ENCODE measurements around the gene NECAB2.

The NECAB2 gene

DNA sequence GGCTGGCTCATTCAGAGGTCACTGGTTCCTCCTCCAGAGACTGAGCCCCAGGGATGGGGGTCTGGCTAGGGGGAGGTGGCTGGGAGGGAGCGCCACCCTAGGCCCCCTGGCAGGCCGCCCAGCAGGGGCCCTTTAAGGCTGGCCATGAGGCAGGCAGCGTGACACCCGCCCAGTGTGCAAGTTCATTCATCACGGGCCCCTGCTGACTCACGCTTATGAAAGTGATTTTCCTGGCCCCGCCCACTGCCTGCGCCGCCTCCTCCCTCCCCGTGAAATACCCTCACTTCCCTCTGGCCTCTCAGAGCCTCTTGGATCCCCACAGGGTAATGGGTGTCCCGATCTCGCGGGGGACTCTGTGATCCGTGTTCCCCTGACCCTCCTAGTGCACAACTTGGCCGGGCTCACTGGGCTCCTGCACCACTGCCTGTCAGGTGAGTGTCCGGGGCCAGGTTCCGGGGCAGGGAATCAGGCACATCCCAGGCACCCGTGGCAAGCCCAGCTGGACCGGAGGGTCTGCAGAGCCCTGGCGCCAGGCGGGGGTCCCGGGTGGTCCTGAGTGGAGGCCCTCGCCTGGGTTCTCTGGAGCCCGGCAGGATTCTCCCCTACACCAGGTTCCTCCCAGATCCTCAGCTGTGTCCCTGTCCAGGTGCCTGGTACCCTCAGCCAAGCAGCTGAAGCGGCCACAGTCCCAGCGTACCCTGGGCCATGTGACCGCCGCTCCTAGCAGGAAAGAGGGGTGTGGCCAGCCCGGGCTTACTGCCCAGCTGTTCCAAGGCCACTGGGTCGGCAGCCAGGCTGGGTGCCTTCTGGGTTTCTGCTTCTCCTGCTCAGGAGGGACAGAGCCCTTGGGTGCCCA lies 14.9 kb upstream of the NECAB2 start, which contains the start of gene OSGIN1:
Gene OSGIN1, plus strand, starts transcription at position 301 of the 856 bp plus-strand sequence. CDS start 4,432 bp downstream, outside the sequence.
- peak; percentile 97 for DNase-seq (ENCODE audit: low spot score)

DNA sequence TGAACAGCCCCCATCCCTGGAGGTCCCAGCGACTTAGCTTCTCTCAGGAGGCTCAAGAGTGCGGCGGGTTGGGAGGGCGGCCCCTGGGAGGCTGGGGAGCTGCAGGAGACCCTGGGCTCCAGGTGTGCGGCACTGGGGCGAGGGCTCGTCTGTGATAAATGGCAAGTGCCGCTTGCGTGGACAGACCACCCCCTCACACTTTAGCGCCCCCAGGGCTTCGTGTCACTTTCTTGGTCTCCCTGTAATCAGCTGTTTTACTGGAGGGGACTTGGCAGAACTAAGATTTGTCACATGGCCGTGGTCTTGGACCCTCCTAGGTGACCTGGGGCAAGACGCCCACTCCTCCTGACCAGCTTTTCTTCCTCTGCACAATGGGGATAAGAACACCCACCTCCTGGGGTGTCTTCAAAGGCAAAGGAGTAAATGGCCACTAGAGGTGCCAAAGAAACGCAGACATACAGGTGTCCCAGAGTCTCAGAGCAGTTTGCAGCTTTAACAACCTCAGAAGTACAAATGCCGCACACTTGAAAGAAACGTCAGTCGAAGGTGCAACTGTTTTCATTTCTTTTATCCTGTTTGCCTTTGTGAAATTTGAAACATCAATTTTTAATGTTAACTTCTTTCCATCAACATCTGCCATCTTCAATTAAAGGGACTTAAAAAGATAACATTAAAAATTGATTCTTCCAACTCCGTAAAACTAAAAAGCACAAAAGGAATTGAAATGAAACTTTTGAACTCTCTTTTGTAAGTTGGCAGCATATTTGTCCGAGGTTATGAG lies 14.1 kb upstream of the NECAB2 start:
- no peak for DNase-seq (ENCODE audit: low spot score)

DNA sequence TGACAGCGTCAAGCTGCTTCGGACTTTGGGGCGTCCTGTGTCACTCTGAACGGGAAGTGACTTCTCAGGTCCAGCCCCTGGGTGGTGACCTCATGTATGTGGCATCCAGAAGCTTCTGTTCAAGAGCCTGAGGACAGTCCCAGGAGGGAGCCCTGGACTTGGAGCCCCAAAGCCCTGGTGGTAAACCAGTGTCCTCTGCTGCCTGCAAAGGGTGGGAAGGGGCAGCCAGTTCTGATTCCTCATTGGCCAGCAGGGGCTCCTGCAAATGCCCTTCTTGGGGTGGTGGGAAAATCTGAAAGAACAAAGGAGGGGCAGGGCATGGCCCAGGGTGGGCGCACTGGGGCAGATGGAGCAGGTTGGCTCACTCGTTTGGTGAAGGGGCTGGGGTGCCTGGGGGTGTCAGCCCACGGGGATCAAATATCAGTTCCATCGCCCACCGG lies 13.4 kb upstream of the NECAB2 start:
- DNase-seq (ENCODE audit: low spot score), result peak; percentile 72

DNA sequence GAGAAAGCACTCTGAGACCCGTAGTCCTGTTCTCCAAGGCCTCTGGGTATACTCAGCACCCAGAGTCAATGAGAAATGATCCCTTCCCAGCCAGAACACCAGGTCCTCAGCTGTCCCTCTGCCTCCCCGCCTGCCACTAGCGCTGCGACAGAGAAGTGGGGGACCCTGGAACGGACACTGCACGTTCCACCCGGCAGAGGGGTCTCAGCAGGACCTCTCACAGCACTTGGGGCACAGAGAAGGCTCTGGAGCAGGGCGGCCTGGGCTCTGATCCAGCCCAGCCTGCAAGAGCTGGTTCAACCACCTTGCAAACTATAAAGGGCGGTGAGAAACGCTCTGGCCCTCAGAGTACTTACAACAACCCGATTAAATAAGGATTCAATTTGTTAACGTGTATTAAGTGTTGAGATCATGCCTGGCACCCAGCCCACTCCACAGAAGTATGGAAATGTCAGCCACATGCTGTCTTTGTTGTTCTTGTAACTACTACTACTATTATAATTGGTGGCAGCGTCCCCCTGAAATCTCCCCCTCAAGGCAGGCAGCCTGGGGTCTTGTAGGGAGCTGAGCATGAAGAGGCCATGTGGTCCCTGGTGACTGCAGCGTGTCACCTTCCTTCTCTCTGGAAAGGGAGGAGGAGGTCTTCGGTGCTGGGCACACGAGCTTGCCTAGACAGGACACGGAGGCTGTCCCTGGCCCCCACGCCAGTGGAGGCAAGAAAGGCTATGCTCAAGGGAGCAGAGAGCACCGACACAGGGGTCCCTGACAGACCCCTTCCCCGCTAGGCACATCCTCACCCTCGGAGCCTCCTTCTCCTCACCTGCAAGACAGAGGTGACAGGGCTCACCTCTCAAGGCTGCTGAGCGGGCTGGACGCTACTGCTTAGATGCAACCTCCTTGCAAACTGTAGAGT lies 12.6 kb upstream of the NECAB2 start:
- DNase-seq (ENCODE audit: low spot score), result no peak

GRCh38 chr16:83956336-83957289 lies 11.4 kb upstream of the NECAB2 start:
- peak; percentile 73 for DNase-seq (ENCODE audit: low spot score)

- DNase-seq (ENCODE audit: low spot score), result no peak
Observed at GRCh38 chr16:83957296-83957855, 10.7 kb upstream of the NECAB2 start.

DNA sequence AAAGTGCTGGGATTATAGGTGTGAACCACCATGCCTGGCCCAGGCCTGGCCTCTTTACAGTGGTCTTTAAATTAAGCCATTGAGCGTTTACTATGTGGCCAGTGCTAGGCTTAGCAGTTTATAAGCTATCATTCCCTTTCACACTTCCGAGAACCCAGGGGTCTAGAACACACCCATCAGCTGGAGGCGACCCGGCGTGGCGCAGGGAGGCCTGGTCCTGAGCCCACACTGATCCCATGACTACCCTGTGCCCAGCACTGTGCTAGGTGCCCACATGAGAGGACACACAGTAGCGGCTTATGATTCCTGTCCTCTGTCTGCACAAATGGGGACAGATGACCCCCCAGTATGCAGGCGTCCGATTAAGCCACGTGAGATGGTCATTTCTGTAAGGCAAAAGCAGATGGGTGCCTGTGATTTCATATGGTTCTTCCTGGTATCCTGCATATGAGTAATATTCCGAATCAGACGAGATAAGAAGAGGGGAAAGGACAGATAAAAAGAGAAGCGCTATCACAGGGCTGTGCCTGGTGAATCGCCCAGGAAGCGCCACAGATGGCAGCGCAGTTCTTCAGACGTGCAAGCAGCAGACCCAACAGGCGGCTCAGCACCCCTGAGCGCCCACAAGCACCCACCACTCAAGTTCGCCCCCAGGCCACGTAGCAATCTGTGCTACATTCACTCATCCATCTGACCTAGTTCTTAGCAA lies 9.8 kb upstream of the NECAB2 start:
- no peak for DNase-seq (ENCODE audit: low spot score)

DNA sequence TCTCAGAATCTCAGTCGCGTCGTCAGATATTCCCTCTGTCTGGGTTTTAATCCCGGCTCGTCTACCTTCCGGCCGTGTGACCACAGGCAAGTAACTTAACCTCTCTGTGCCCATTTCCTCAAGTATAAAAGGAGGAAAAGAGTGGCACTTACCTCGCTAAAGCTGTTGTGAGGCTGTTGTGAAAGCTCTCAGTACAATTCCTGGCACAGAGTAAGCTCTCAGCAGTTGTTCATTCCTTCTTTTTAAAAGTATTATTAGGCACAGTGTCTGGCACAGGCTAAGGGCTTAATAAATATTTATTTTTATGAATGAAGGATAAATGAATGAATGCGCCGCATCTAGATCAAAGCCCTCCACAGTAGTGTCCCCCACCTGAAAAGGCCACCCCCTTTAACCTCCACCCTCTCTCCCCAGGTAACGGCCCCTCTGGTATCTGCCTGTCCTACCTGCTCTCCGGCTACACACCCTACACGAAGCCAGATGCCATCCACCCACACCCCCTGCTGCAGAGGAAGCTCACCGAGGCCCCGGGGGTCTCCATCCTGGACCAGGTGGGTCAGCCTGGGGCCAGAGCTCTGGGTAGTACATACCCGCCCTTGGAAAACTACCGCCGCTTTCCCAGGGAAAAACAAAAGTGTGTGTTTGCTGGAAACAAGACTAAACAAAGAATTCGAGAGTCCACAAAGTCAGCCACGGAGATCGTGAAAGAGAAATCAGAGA lies 9.0 kb upstream of the NECAB2 start:
- DNase-seq (ENCODE audit: low spot score), result no peak

DNA sequence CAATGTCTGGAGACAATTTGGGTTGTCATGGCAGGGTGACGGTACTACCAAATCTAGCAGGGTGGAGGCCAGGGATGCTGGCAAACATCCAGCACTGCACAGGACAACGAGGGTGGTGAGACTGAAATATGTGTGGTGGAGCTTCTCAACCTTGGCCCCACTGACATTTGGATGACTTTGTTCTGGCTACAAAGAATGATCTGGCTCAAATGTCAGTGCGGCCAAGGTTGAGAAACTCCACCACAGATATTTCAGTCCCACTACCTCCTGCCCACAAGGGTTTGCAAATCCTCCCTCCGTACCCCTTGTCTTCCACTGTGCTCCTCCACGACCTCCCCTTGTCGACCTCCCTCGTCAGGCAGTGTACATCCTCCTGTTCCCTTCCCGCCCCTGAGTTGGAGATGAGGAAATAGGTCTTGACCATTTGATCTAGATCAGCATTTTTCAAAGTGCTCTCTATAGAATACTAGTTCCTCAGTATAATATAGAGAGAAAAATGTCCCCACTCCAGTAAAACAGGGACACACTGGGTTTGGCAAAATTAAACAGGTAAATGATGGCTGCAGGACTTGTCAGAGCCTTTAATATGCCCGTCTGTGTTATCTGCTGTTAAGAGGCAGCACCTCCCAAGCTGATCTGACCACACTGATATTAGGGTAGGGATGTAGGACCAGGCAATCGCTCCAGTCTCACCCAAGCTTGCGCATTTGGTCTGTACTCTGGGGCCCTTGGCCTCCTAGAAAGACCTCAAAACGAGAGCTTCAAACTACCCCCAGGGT lies 8.2 kb upstream of the NECAB2 start:
- no peak for DNase-seq (ENCODE audit: low spot score)

DNA sequence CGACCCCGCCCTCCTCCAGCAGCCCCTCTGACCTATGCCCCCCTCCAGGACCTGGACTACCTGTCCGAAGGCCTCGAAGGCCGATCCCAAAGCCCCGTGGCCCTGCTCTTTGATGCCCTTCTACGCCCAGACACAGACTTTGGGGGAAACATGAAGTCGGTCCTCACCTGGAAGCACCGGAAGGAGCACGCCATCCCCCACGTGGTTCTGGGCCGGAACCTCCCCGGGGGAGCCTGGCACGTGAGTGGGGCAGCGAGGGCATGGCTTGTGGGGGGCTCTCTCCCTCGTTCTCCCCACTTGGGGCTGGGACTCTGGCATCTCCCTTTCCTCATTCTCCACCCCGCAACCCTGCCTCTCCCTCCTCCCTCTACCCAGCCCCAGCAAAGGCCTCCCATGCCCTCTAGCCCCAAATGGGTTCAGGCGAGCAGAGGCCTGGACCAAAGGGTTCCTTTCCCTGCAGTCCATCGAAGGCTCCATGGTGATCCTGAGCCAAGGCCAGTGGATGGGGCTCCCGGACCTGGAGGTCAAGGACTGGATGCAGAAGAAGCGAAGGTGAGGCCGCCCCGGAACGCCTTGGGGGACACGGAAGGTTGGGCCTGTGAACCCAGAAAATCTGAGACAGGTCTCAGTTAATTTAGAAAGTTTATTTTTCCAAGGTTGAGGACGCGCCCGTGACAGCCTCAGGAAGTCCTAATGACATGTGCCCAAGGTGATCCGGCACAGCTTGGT lies 7.4 kb upstream of the NECAB2 start:
- DNase-seq (ENCODE audit: low spot score), result no peak

GRCh38 chr16:83961591-83961990 lies 6.5 kb upstream of the NECAB2 start:
- DNase-seq (ENCODE audit: low spot score), result no peak

DNA sequence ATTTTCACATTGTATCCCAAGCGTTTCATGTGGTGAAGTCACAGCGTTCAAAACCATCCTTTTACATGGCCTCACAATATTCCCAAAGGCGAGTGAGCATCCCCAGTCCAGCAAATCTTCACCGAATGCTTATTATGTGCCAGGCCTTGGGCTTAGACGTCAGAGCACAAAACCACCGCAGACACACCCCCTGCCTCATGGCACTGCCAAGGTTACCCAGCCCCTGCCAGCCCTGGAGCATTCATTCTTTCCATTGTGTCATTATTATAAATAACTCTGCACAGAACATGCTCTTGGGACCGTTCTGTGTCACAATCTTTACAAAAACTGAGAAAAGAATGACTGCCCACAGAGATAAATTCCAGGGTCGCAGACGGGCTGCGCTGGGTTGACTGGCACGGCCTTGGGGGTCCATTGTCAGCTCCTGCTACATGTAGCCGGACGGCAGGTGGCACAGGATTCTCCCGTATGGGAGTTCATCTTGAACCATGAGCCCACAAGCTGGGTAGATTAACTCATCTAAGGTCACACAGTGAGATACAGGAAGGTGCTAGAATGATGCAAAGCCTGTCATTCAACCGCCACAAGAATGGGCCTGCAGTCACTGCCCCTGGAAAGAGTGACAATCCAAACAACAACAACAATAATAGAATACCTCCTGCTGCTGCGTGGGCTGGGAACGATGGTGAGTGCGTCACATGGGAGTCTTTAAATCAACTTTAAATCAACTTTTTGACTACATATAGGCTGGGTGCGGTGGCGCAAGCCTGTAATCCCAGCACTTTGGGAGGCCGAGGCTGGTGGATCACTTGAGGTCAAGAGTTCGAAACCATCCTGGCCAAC lies 4.5 kb upstream of the NECAB2 start:
- no peak for DNase-seq (ENCODE audit: low spot score)

GRCh38 chr16:83964684-83965443 lies 3.2 kb upstream of the NECAB2 start:
- no peak for DNase-seq (ENCODE audit: low spot score)

- no peak for DNase-seq (ENCODE audit: low spot score)
Observed at GRCh38 chr16:83965444-83966152, 2.4 kb upstream of the NECAB2 start.

- DNase-seq (ENCODE audit: low spot score), result no peak
Observed at GRCh38 chr16:83966153-83966696, 1.8 kb upstream of the NECAB2 start.

All from AG08395 (cell line).